NCI-H748 treated with DMSO at 0.1 percent for 48 hours (cell line): Measurements from ENCODE around the gene BABAM2.
"Not testable (repeated sequence)": the region's sequence is repeated elsewhere in the genome, so short reads cannot be mapped to it uniquely, and the experiment has no call there.

ENCODE experiments used
- DNase-seq: peaks from one replicate; lab custom pipeline; 2025; lab: John Stamatoyannopoulos, UW

The BABAM2 gene

DNA sequence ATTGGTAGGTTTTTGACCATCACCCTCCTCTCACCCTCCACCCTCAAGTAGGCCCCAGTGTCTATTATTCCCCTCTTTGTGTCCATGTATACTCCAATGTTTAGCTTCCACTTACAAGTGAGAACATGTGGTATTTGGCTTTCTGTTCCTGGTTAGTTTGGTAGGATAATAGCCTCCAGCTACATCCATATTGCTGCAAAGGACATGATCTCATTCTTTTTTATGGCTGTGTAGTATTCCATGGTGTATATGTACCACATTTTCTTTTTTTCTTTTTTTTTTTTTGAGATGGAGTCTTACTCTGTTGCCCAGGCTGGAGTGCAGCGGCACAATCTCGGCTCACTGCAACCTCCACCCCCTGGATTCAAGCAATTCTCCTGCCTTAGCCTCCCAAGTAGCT is 88.2 kb downstream of the BABAM2 start:
- not testable (repeated sequence) for DNase-seq

DNA sequence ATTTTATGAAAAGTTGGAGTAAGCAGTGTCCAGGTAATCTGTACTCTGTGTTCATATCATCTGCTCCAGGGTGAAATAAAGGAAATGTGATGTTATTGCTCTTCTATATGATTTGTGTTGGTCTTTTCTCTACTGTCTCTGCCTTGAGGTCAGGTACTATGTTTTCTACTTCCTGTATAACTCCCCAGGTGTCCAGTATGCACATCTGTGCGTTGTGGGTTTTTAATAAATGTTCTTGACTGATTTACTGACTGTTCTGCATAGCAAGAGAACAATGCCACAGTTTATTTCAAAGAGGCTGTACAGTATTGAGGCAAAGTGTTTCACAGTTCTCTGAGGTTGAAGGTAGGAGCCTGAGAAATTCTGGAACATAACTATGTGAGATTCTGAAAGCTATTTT is 89.7 kb downstream of the BABAM2 start:
- no peak for DNase-seq

DNA sequence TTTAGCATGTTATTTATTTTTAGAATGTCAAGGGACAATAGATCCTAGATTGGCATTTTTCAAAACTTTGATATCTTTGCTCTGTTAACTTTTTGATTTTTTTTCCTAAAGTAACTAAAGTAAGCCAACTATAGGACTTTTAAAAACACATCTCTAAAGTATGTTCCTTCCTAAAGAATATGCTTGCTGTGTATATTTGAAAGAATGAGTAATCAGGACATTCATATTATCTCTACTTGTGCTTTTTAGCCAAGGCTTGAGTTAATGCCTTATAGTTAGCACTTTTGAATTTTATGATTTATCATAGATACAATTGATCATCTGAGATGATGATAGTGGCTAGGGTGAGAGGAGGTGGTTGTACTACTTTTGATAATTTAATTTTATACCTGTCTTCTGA is 93.6 kb downstream of the BABAM2 start:
- no peak for DNase-seq

GRCh38 chr2:27988306-27988705 is 97.8 kb downstream of the BABAM2 start:
- DNase-seq, result no peak

GRCh38 chr2:27988718-27989117 is 98.2 kb downstream of the BABAM2 start:
- DNase-seq, result no peak

DNA sequence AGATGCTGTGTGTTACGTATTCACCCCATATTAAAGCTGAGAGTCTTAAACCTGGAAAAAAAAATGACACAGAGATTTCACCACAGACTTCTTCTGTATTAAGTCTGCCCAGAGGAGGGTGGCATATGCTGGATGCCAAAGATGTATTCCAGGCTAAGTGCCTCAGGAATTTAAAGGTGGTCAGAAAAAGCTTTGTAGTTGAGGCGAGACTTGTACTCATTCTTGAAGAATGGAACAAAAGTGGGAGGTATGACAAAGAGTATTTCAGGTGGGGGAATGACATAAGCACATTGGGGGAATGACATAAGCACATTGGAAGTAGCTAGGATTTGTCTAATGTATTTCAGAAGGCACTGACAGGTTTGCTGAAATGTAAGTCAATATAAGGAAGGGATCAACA is 98.6 kb downstream of the BABAM2 start:
- no peak for DNase-seq

- DNase-seq, result no peak
These were observed 99.6 kb downstream of the BABAM2 start for GRCh38 chr2:27990030-27990590.

- DNase-seq, result no peak
These were observed 100.6 kb downstream of the BABAM2 start for GRCh38 chr2:27991146-27991545.

DNA sequence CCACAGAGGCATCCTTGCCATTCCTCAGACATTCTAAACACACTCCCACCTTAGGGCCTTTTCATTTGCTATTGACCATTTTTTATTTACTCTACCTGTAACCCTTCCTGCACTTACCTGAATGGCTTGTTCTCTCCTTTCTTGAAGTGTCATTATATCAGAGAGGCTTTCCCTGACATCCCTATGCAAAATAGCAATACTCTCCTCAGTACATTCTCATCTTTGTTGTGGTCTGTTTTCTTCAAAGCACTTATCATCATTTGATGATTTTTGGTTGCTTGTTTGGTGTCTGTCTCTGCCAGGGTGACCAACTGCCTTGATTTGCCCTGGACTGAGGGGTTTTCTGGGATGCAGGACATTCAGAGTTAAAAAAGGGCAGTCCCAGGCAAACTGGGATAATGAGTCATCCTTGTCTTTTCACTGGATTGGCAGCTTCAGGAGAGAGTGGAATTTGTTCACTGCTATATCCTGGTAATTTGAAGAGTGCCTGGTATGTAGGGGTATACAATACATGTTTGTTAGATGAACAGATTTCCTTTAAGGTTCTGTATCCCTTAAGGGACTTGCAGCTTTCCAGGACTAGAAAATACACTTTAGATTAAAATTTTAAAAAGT is 102.4 kb downstream of the BABAM2 start:
- no peak for DNase-seq

GRCh38 chr2:27993402-27993787 is 102.9 kb downstream of the BABAM2 start:
- DNase-seq, result no peak

DNA sequence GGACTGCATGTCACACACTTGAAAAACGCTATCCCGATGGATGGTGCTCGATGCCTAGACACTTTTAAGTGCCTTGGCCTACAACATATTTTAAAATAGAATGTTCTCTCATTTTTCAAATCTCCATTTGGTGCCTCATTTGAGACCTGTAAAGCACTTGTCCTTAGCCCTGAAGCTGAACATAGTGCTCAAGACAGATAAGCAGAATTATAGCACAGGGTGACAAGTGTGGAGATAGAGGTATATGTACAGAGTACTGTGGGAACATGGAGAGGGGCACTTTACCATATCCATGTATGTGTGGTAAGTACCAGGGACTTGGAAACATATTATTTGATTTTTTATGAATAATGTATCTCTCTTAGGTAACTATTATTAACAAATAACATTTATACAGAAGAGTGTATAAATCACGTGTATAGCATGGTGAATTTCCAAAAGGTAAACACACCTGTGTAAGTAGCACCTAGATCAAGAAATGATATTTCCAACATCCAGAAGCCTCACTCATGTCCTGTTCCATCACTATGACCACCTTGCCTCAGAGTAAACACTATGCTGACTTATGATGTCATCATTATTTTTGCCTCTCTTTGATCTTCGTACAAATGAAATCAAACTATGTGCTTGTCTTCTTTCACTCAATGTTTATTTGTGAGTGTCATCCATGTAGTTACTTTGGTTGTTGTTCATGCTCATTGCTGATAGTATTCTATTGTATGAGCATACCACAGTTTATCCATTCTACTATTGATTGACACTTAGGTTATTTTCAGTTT is 103.6 kb downstream of the BABAM2 start:
- DNase-seq, result no peak

DNA sequence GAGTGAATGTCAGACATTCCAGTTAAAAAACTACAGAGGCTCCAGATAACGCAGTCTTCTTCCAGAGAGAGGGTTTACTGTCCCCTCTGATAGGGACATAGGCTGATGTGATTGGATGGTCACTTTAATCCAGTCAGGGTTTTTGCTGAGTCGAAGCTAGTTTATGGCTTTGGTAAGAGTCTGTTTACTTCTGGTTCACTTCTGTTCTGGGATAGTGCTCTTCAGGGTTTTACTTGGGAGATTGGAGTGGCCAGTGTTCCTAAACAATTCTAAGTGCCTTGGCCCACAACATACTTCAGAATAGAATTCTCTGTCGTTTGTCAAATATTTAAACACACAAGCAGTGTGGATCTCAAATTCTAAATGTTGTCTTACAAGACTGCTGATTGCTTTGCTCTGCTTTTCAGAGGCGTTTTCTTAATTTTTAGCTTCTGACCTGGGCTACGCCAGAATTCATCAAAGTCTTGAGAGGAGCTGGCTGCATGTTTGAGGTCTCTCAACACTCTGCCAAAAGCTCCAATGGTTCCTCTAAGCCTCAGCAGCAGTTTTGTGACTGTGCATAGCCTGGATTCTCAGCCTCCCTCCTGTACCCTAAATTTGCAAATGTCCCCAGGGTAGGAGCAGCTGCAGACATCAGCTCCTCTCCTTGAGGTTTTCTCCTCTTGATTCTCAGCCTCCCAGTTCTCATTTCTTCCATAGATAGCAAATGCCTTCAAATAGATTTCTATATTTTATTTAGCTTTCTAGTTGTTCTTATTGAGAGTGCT is 105.8 kb downstream of the BABAM2 start:
- no peak for DNase-seq

GRCh38 chr2:28000287-28000686 is 109.8 kb downstream of the BABAM2 start:
- DNase-seq, result no peak

DNA sequence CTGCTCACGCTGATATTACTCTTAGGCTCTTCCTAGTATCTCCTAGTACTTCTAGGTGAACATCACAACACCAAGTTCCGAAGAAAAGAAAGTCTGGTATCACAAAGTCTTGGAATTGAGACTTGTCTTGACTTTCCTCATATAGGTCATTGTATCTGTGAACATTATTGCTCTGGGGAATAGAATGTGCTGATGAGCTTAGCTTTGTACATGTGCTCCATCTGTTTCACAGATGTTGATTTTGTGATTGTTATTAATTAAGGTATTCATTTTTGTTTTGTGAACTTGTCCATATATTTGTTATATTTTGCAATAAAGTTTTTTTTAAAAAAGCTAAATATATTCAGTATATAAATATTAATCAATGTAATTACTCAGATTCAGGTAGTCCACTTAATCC is 111.7 kb downstream of the BABAM2 start:
- no peak for DNase-seq

DNA sequence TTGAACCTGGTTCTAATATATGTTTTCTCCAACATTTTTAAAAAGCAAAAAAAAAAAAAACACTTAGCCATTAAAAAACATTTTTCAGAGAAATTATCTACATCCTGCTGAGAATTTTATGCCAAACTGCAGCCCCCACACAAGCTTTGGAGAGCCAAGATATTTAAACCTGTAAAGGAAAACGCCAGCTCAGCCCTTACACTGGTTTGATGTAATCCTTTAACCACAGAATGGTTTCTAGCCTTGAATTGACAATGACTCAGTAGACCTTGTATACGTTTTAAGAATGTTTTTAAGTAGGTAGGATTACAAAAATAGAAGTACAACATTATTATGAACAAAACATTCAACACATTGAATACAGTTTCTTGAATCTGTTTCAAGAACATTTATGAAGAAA is 113.6 kb downstream of the BABAM2 start:
- DNase-seq, result no peak

GRCh38 chr2:28009732-28010131 is 119.2 kb downstream of the BABAM2 start:
- DNase-seq, result no peak

- no peak for DNase-seq
These were observed 120.8 kb downstream of the BABAM2 start for GRCh38 chr2:28011322-28011737.

GRCh38 chr2:28018474-28018873 is 127.9 kb downstream of the BABAM2 start:
- DNase-seq, result not testable (repeated sequence)

GRCh38 chr2:28019521-28019920 is 129.0 kb downstream of the BABAM2 start:
- not testable (repeated sequence) for DNase-seq

- DNase-seq, result no peak
These were observed 131.4 kb downstream of the BABAM2 start for GRCh38 chr2:28021898-28022297.

GRCh38 chr2:28025123-28025522 is 134.6 kb downstream of the BABAM2 start:
- no peak for DNase-seq

DNA sequence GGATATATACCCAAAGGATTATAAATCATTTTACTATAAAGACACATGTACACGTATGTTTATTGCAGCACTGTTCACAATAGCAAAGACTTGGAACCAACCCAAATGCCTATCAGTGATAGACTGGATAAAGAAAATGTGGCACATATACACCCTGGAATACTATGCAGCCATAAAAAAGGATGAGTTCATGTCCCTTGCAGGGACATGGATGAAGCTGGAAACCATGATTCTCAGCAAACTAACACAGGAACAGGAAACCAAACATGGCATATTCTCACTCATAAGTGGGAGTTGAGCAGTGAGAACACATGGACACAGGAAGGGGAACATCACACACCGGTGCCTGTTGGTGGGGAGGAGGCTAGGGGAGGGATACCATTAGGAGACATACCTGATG is 135.7 kb downstream of the BABAM2 start:
- DNase-seq, result not testable (repeated sequence)

DNA sequence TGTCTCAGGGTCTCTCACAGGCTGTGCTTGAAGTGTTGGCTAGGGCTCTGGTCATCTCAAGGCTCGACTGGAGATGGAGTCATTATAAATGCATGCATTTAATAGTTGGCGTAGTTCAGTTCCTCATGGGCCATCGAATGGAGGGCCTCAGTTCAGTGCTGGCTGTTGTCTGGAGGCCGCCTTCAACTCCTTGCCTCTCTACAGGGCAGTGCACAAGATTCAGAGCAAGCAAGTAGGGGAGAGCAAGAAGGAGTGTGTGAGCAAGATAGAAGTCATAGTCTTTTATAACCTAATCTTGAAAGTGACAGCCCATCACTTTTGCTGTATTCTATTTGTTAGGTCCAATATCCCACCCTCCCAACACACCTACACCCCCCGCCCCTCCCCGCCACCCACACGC is 137.5 kb downstream of the BABAM2 start:
- DNase-seq, result no peak
